Middle frontal gyrus (tissue), 1 donor: ENCODE measurements around the gene LRP6.
"Not testable (repeated sequence)": the region's sequence is repeated elsewhere in the genome, so short reads cannot be mapped to it uniquely, and the experiment has no call there.

Experiments
- DNase-seq: peaks from one replicate; pipeline ENCODE4 v3.0.0-alpha.2; 2015; ENCODE audit warnings: low spot score; ENCODE audit errors: extremely low spot score

The LRP6 gene

GRCh38 chr12:12121061-12121460 lies 145.8 kb downstream of the LRP6 start:
- no peak for DNase-seq

GRCh38 chr12:12116677-12117076 lies 150.2 kb downstream of the LRP6 start:
- DNase-seq = no peak

DNA sequence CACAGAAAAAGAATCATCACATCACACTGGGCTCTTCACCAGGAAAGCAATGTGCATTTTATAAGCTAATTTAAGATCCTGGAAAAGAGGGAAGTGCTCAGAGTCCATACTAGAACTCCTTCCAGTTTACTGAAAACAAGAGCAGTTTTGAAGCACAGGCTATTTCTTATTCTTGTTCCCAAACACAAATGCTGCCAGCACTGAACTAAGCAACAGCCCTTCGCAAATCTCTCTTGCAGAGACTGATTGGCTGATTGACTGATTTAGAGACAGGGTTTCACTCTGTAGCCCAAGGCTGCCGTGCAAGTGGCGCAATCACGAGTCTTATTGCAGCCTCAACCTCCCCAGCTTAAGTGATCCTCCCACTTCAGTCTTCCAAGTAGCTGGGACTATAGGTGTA lies 151.3 kb downstream of the LRP6 start:
- DNase-seq = no peak

DNA sequence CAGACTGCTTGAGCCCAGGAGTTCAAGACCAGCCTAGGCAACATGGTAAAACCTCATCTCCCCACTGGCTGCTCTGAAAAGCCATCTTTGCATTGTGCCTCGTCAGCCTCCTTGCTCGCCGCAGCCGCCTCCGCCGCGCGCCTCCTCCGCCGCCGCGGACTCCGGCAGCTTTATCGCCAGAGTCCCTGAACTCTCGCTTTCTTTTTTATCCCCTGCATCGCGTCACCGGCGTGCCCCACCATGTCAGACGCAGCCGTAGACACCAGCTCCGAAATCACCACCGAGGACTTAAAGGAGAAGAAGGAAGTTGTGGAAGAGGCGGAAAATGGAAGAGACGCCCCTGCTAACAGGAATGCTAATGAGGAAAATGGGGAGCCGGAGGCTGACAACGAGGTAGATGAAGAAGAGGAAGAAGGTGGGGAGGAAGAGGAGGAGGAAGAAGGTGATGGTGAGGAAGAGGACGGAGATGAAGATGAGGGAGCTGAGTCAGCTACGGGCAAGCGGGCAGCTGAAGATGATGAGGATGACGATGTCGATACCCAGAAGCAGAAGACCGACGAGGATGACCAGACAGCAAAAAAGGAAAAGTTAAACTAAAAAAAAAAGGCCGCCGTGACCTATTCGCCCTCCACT lies 155.8 kb downstream of the LRP6 start:
- DNase-seq = not testable (repeated sequence)

DNA sequence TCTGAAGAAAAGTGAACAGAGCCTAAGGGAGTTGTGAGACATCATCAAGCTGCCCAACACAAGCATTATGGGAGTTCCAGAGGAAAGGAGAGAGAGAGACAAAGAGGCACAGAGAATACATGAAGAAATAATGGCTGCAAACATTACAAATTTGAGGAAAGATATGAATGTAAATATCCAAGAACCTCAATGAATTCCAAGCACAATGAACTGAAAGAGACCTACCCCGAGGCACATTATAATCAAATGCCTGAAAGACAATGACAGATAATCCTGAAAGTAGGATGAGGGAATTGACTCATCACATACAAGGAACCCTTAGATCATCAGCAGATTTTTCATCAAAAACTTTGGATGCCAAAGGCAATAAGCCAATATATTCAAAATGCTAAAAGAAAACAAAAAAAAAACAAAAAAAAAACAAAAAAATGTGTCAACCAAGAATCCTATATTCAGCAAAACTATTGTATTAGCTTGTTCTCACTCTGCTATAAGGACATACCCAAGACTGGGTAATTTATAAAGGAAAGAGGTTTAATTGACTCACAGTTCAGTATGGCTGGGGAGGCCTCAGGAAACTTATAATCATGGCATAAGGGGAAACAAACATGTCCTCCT lies 158.3 kb downstream of the LRP6 start:
- no peak for DNase-seq

DNA sequence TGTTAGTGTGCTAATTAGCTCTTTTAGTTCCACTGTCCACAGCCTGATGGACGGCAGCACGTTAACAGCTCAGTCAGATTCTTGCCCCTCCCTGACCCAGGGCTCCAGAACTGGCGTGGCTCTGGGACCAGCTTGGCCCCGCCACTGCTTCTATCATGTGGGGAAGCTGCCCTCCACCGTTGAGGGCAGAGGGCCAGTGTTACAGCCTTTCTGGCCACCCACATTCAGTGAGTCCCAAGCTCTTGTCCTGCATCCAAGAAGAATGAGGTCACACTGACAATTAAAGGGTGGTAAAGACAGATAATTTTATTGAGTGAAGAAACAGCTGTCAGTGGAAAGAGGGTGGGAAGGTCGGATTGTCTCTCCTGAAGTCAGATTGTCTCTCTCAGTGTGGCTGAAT lies 159.2 kb downstream of the LRP6 start:
- DNase-seq = no peak

DNA sequence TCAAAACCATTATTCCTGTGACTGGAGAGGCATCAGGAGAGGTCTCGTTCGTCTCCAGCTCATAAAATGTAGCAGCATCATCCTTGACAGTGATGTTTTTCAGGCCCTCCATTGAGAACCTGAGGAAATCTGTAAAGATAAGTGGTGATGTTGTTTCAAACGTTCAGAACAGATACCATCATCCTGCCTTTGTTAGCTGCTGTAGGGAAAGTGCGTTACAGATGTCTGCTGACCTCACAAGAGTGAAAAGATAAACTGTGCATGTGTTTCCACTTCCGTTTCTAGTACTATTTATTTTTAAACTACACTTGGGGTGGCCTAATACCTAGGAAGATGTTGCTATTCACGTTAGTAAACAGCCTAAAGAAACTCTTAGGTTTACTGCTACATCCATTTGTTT lies 167.7 kb downstream of the LRP6 start:
- no peak for DNase-seq

DNA sequence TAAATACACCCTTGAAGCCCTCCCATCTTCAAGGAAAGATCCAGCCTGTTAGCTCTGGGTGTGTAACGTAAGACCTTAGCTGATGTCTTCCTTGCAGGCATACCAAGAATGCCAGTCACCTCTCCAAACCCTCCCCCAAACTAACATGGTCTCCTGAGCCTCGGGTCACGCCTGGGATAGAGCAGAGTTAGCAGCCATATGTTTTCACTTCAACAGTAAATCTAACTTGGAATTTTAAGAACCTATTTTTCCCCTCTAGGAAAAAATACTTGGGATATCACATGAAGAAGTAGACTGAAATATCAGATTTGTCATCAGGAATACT lies 168.2 kb downstream of the LRP6 start:
- no peak for DNase-seq

DNA sequence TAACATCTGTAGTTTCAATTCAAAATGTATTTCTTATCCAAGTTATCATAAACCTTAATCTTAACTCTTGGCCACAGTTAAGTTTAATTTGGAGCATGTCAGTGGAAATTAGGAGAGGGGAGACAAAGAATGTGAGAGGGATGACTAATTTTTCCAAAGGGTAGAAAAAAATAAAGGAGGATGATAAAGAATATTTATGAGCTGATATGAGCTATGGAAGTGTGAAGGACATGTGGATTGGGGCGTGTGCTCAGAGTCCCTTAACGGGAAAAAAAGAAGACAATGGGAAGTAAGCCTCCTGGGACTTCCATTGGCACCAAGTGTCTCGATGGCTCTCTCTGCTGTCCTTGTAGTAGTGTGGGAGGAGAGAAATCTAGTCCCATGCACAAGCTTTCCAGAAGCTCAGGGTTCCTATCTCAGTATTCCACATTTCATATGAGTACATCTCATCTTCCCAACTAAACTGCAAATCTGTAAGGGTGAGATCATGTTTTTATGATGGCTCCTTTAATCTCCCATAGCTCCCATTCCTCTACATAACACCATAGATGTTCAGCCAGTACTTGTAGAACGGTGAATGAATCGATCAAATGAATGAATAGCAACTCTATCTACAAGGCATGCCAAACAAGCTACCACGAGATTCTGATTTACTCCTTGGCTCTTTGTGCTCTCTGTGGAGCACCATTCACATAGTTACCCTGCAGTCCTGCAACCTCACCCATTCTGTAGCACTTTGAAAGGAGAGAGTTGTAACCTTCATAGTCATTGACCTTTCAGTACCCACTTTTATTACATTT lies 168.8 kb downstream of the LRP6 start:
- no peak for DNase-seq

DNA sequence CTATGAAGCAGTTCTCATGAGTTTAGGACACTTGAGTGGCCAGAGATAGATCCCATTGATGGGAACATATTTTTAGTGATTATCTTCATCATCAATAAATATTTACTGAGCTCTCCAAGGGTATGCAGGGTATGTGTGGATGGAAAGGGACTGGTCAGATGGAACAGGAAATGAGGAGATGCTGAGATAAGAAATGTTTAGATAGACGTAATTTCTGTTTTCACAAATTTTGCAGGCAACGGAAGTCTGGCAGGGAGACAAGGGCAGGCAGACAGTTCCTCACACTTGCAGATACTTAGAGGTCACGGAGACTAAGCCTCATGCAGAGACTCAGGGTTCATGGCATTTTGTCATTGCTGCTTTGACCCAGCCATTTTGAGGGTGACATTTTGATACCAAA lies 171.8 kb downstream of the LRP6 start:
- DNase-seq = no peak

GRCh38 chr12:12094481-12094880 lies 172.4 kb downstream of the LRP6 start:
- no peak for DNase-seq

DNA sequence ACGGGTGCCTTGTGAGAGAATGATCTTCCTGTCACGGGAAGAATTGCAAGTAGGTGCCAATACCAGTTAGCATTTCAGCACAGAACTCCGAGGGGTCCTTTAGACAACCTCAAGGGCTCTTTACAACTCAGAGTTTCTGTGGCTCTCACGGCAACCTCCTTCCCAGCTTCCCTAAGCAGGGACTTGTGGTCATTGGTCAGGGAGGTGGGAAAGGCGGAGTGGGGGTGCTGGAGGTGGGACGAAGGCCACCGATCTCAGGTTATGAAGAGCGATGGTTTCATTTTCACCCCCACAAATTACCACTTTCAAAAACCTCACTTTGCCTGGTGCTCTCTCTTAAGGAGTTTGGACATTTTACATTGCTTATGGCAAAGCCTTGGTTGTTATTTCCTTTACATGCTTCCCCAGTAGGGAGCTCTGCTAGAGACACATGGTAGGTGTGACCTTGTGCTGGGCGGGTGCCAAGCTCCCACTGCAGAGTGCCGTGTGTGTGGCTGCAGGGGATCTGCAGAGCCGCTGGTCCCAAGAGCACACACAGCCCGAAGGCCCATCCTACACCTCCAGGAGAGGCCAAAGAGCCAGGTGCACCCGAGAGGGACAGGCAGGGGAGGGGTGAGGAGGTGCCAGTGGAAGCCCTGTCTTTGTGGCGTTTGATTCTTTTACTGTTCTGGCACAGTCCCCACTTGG lies 174.7 kb downstream of the LRP6 start:
- no peak for DNase-seq

DNA sequence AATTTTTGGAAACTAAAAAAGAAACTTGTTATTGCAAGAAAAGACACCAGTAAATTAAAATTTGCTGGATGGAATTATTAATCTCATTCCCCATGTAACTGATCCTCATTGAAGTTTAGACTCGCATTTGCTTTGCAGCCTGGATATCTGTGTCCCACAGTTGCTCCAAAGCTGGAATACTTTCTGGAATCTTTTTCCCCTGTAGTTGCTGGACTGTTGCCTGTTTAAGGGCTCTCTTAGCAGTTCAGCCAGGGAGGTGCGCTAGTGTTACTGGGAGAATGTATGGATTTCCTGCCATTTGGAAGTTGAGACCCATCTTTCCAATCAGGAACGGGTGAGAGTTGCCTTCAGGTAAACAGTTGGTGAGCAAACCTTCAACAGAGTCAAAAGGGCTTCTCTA lies 175.8 kb downstream of the LRP6 start:
- DNase-seq = no peak

DNA sequence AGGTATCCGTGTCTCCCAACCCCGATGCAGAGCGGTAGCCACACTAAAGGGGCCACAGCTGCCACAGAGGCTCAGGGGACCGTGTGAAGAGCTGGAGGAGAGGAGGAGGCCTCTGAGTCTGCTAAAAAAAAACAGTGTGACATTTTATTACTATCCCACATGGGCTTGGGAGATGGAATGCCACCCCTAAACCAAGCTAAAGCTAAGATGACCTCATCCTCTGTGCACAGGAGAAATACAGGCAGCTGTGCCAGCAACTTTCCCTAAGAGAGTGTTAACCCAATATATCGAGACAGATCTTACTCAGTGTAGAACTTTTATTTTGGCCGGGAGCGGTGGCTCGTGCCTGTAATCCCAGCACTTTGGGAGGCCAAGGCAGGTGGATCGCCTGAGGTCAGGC lies 178.1 kb downstream of the LRP6 start:
- no peak for DNase-seq

GRCh38 chr12:12088147-12088546 lies 178.7 kb downstream of the LRP6 start:
- no peak for DNase-seq

DNA sequence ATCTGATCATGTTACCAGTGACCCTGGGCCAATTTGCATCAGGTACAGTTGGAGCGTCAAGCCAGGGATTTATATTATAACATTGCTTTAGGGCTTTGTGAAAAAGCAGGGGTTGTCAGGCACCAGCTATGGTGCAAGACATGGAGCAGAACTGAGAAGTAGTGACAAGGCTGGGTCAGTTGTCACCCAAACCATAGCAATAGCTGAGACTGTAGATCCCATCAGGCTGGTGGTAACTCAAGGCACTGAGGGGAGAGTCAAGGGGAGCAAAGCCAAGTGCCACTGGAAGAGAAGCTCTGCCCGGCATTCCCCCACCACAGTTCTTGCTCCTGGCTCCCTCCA lies 179.2 kb downstream of the LRP6 start:
- no peak for DNase-seq

DNA sequence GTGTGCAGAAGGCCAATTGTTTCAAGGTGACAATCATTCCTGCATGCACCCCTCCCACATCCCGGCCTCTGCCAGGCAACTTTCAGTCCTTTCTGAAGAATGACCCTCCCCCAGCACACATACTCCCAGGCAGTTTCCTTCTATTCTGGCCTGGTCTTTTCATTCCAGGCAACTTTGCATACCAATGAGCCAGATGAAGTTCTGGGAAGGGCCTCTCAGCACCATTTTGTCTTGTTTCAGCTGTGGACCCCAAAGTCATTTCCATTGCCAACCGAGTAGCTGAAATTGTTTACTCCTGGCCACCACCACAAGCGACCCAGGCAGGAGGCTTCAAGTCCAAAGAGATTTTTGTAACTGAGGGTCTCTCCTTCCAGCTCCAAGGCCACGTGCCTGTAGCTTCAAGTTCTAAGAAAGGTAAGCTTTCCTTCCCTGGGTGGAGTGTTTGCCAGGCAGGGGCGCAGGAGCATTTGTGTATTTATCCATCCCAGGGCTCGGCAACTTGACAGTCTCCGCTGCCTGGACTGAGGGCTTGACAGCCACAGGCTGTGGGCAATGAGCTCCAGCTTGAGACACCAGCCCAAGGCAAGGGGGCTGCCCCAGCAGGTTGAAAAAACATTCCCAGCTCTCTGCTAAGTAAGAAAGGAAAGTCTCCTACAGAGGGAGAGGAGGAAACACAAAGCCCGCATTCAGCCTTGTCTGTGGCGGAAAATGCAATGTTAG lies 179.7 kb downstream of the LRP6 start:
- DNase-seq = no peak

GRCh38 chr12:12086362-12086761 lies 180.5 kb downstream of the LRP6 start:
- no peak for DNase-seq

- no peak for DNase-seq
Measured at GRCh38 chr12:12083688-12084087, 183.2 kb downstream of the LRP6 start.

DNA sequence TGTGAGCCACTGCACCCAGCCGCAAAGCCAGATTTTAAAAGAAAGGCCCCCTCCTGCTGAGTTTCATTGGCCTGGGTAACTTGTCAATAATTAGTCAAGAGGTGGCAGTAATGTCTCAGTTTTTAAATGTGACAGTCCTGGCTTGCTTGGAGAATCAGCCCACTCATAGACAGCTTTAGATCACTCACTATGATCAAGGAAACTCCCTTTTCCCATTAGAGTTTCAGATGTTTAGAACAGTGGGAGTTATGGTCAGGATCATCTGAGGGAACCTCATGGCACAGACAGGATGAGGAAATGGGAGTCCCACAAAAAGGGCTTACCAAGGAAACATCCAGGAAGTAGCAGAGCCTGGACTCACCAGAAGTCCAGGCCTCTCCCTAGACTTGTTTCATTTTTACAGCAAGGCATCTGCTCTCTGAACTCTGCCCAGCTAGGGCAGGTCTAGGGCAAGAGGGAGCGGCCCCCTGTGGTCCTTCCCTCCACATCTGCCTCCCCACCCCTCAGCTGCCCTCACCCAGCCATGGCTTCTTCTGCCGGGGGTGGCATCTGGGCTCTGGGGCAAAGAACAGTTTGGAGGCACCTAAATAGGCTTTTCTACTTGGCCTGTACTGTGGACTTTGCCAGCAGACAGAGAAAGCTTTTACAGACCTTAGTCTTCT lies 184.9 kb downstream of the LRP6 start:
- DNase-seq = peak; percentile 53

DNA sequence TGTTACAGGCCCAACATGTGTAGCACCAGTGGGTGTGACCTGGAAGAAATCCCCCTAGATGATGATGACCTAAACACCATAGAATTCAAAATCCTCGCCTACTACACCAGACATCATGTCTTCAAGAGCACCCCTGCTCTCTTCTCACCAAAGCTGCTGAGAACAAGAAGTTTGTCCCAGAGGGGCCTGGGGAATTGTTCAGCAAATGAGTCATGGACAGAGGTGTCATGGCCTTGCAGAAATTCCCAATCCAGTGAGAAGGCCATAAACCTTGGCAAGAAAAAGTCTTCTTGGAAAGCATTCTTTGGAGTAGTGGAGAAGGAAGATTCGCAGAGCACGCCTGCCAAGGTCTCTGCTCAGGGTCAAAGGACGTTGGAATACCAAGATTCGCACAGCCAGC lies 187.6 kb downstream of the LRP6 start:
- DNase-seq = no peak
